K562 (cell line): ENCODE measurements around the gene TANGO6. TPM values are rescaled to one million over a fixed set of nuclear protein-coding genes. Genes with fewer than 3 reads are reported as not detected.

Experiments
- CBX3 ChIP-seq, 2 experiments: IDR thresholded peaks; 1 replicate in 1 of 2; 2 replicates in 1 of 2; pipeline ENCODE4 v1.6.1; 2012; ENCODE audit warnings: inconsistent platforms in 2 of 2, low read length in 2 of 2, borderline replicate concordance in 1 of 2, control low read depth in 1 of 2
- CBX5 ChIP-seq: IDR thresholded peaks from 2 replicates; pipeline ENCODE4 v1.6.1; 2014; ENCODE audit warnings: low read depth, borderline replicate concordance
- FOXA3 ChIP-seq, 2 experiments: fragments of 450-650 bp in 1 of 2; sonication (generic) in 1 of 2; formaldehyde crosslinking; IDR thresholded peaks in 1 of 2; conservative IDR thresholded peaks in 1 of 2; 2 replicates each; pipeline versions ENCODE4 v1.4.0 to v1.8.0; 2020 to 2022; ENCODE audit warnings: mild to moderate bottlenecking in 2 of 2, missing genetic modification reagents in 1 of 2
- HDAC2 ChIP-seq: fragments of 450-650 bp; IDR thresholded peaks from 2 replicates; pipeline ENCODE4 v1.6.1; 2016; ENCODE audit warnings: mild to moderate bottlenecking
- HEY1 ChIP-seq: fragments of 250-450 bp; sonication (Bioruptor Pico); IDR thresholded peaks from 2 replicates; pipeline ENCODE4 v1.5.0; 2020; ENCODE audit warnings: mild to moderate bottlenecking, moderate library complexity, borderline replicate concordance
- HLTF ChIP-seq: fragments of 450-650 bp; IDR thresholded peaks from 2 replicates; pipeline ENCODE4 v1.6.1; 2016
- ILK ChIP-seq: fragments of 450-650 bp; IDR thresholded peaks from 2 replicates; pipeline ENCODE4 v1.6.1; 2016; ENCODE audit warnings: missing genetic modification characterization, low read depth, mild to moderate bottlenecking, missing compliant biosample characterization, moderate library complexity, borderline replicate concordance
- JUN ChIP-seq, 2 experiments: sonication (generic) in 1 of 2; formaldehyde crosslinking in 1 of 2; IDR thresholded peaks; 2 replicates each; pipeline versions ENCODE4 v1.6.1 to v1.8.0; 2012 to 2022; ENCODE audit warnings: borderline replicate concordance in 2 of 2, mild to moderate bottlenecking in 2 of 2, improper control_type of control experiment in 1 of 2, low read depth in 1 of 2, low read length in 1 of 2, missing genetic modification reagents in 1 of 2
- PHF8 ChIP-seq: fragments of 200-600 bp; sonication (generic); IDR thresholded peaks from 2 replicates; pipeline ENCODE4 v1.6.1; 2012; ENCODE audit warnings: mixed run types, mild to moderate bottlenecking, inconsistent platforms, low read length, moderate library complexity, borderline replicate concordance
- POLR2B ChIP-seq: fragments of 450-650 bp; IDR thresholded peaks from 2 replicates; pipeline ENCODE4 v1.6.1; 2018; ENCODE audit warnings: low read depth; ENCODE audit not compliant: partially characterized antibody
- PTBP1 ChIP-seq: fragments of 200-400 bp; formaldehyde crosslinking; IDR thresholded peaks from 2 replicates; pipeline ENCODE4 v1.6.1; 2017; ENCODE audit warnings: low read depth, low read length
- PTTG1 ChIP-seq: fragments of 450-650 bp; IDR thresholded peaks from 2 replicates; pipeline ENCODE4 v1.6.1; 2016; ENCODE audit warnings: low read depth, mild to moderate bottlenecking, missing genetic modification characterization, missing compliant biosample characterization
- RHOXF2B ChIP-seq: fragments of 250-450 bp; sonication (Bioruptor Pico); conservative IDR thresholded peaks from 2 replicates; pipeline ENCODE4 v1.5.1; 2021
- SIN3B ChIP-seq: fragments of 450-650 bp; IDR thresholded peaks from 2 replicates; pipeline ENCODE4 v1.6.1; 2017; ENCODE audit warnings: low read depth, mild to moderate bottlenecking, moderate library complexity
- SLC30A9 ChIP-seq: fragments of 250-450 bp; sonication (Bioruptor Pico); IDR thresholded peaks from 2 replicates; pipeline ENCODE4 v1.8.0; 2022; ENCODE audit warnings: mild to moderate bottlenecking, moderate library complexity
- STAG1 ChIP-seq: sonication (generic); formaldehyde crosslinking; IDR thresholded peaks from 2 replicates; pipeline ENCODE4 v1.5.0; 2020; ENCODE audit warnings: missing genetic modification reagents, borderline replicate concordance
- ZFP30 ChIP-seq: fragments of 250-450 bp; sonication (Bioruptor Pico); IDR thresholded peaks from 2 replicates; pipeline ENCODE4 v1.8.0; 2022; ENCODE audit warnings: moderate library complexity, mild to moderate bottlenecking, inconsistent platforms, borderline replicate concordance
- ZNF324 ChIP-seq: fragments of 250-450 bp; sonication (Bioruptor Pico); IDR thresholded peaks from 2 replicates; pipeline ENCODE4 v1.4.0; 2020; ENCODE audit warnings: mild to moderate bottlenecking
- ZNF354B ChIP-seq: fragments of 250-450 bp; sonication (Bioruptor Pico); IDR thresholded peaks from 2 replicates; pipeline ENCODE4 v1.4.0; 2020
- ZNF695 ChIP-seq: fragments of 450-650 bp; formaldehyde crosslinking; IDR thresholded peaks from 2 replicates; pipeline ENCODE4 v1.4.0; 2020; ENCODE audit warnings: mild to moderate bottlenecking, moderate library complexity
- ZNF699 ChIP-seq: fragments of 250-450 bp; sonication (Bioruptor Pico); IDR thresholded peaks from 2 replicates; pipeline ENCODE4 v1.8.0; 2021; ENCODE audit warnings: mild to moderate bottlenecking, moderate library complexity; ENCODE audit not compliant: insufficient replicate concordance
- ZNF76 ChIP-seq: fragments of 250-450 bp; sonication (Bioruptor Pico); IDR thresholded peaks from 2 replicates; pipeline ENCODE4 v1.4.0; 2020; ENCODE audit warnings: mild to moderate bottlenecking, moderate library complexity, borderline replicate concordance
- polyA plus RNA-seq, 8 experiments: library from polyadenylated mRNA; depleted of rRNA in 4 of 8; stranded (reverse) in 5 of 8; unstranded in 3 of 8; fragments of >200 nt; fragmentation: Nextera tagmentation in 2 of 8; fragmentation: Illumina TruSeq in 1 of 8; extraction: Ambion mirVana in 2 of 8; extraction: Trizol in 1 of 8; gene quantifications; 2 replicates each; pipeline versions ENCODE4 v1.2.1 to v1.2.3, GENCODE V29; 2011 to 2014; ENCODE audit warnings: inconsistent platforms in 1 of 8, missing spikeins in 1 of 8
- total RNA-seq, 7 experiments: library from RNA; depleted of rRNA in 6 of 7; stranded (reverse); fragments of >200 nt in 6 of 7; fragmentation: Illumina TruSeq in 2 of 7; extraction: Trizol in 2 of 7; gene quantifications; 2 replicates each; pipeline versions ENCODE4 v1.2.1 to v1.2.3, GENCODE V29; 2011 to 2021; ENCODE audit warnings: low replicate concordance in 1 of 7
- TF ChIP-seq, protein P1 (sequence below): sonication (generic); formaldehyde crosslinking; IDR thresholded peaks from 2 replicates; pipeline ENCODE4 v1.8.1; 2023; ENCODE audit warnings: mild to moderate bottlenecking, missing genetic modification reagents
- TF ChIP-seq, protein P2 (sequence below): sonication (generic); formaldehyde crosslinking; IDR thresholded peaks from 2 replicates; pipeline ENCODE4 v1.8.0; 2022; ENCODE audit warnings: mild to moderate bottlenecking, missing genetic modification reagents
- TF ChIP-seq, protein P3 (sequence below): IDR thresholded peaks from 2 replicates; pipeline ENCODE4 v1.6.1; 2014; ENCODE audit warnings: antibody characterized with exemption

Gene TANGO6
- total and polyA plus RNA-seq, 9 of the 15 experiments (the other 6 are each of a cell fraction or from before 2014, with no cell fraction given), result 1.6 to 15.2 (median 9.6) TPM

DNA sequence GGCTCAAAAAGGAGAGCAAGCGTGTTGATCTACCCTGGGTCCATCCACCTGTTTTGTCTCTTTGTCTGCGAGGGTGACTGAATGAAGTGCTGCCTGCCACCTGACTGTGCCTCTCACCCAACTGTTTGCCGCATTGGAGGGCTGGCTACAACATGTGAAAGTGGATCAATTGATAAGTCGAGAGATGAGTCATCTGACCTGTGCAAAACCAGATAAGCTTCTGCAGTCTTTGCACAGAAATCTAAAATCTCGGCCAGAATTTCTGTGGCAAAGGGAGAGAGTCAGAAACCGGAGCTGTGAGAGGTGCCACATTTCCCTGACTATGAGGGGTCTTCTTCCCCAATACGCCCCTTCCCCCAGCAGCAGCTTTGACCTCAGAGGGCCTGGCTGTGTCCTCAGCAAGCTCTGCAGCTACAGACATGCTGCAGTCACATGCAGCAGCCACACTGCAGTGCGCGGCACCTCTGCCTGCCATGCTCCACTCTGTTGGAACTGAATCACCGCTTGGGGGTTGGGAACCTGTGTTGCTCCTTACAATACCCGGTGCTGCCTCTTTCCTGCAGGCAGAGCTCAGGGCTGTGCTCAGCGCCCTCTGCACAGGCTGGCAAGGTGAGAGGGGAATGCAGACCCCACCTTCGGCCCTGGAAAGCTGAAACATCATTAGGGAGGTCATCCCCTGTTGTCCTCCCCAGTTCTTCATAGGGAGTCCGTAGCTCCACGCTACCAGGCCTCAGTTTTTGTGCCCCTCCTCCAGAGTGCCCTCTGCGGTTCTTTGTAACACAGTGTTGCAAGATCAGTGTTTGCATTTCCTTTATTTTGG is 246.0 kb downstream of the TANGO6 start (continued):
- TF ChIP-seq ZNF695 (CRISPR knock-in tag) (no peak), CBX5 (no peak), CBX3 (IDR thresholded peaks at IDR 0.05; ENCODE audit: borderline replicate concordance in 1 of 2, low read length in 2 of 2) (no peak), RHOXF2B (CRISPR knock-in tag) (no peak), SLC30A9 (no peak), ZNF354B (CRISPR knock-in tag) (no peak), PHF8 (no peak), HEY1 (CRISPR knock-in tag) (no peak), SIN3B (no peak), PTBP1 (no peak), POLR2B (no peak), JUN (IDR thresholded peaks at IDR 0.05; ENCODE audit: borderline replicate concordance, low read depth, low read length) (peak; percentile 93), JUN (CRISPR knock-in tag; IDR thresholded peaks at IDR 0.05; ENCODE audit: borderline replicate concordance) (no peak), HLTF (no peak), STAG1 (no peak), HDAC2 (peak; percentile 79; the same call in 1 of the 2 replicates), ZFP30 (CRISPR knock-in tag) (no peak), ZNF699 (no peak), FOXA3 (CRISPR knock-in tag; conservative IDR thresholded peaks at IDR 0.05 in 1 of 2, IDR thresholded peaks at IDR 0.05 in 1 of 2) (no peak), ZNF76 (no peak), PTTG1 (tag) (no peak), ILK (tag) (no peak), ZNF324 (no peak)
- TF ChIP-seq, protein P1, sequence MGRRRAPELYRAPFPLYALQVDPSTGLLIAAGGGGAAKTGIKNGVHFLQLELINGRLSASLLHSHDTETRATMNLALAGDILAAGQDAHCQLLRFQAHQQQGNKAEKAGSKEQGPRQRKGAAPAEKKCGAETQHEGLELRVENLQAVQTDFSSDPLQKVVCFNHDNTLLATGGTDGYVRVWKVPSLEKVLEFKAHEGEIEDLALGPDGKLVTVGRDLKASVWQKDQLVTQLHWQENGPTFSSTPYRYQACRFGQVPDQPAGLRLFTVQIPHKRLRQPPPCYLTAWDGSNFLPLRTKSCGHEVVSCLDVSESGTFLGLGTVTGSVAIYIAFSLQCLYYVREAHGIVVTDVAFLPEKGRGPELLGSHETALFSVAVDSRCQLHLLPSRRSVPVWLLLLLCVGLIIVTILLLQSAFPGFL, result no peak
- TF ChIP-seq, protein P2, sequence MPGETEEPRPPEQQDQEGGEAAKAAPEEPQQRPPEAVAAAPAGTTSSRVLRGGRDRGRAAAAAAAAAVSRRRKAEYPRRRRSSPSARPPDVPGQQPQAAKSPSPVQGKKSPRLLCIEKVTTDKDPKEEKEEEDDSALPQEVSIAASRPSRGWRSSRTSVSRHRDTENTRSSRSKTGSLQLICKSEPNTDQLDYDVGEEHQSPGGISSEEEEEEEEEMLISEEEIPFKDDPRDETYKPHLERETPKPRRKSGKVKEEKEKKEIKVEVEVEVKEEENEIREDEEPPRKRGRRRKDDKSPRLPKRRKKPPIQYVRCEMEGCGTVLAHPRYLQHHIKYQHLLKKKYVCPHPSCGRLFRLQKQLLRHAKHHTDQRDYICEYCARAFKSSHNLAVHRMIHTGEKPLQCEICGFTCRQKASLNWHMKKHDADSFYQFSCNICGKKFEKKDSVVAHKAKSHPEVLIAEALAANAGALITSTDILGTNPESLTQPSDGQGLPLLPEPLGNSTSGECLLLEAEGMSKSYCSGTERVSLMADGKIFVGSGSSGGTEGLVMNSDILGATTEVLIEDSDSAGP (CRISPR knock-in tag), result no peak
- TF ChIP-seq, protein P3, sequence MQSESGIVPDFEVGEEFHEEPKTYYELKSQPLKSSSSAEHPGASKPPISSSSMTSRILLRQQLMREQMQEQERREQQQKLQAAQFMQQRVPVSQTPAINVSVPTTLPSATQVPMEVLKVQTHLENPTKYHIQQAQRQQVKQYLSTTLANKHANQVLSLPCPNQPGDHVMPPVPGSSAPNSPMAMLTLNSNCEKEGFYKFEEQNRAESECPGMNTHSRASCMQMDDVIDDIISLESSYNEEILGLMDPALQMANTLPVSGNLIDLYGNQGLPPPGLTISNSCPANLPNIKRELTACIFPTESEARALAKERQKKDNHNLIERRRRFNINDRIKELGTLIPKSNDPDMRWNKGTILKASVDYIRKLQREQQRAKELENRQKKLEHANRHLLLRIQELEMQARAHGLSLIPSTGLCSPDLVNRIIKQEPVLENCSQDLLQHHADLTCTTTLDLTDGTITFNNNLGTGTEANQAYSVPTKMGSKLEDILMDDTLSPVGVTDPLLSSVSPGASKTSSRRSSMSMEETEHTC, result peak; percentile 60; the same call in 1 of the 2 replicates
